HEK293 (cell line): ENCODE results near the gene AMMECR1.

ENCODE experiments used
- CTCF ChIA-PET: fragments of 350-600 bp; formaldehyde crosslinking; extraction: SDS; loops from one replicate; lab custom pipeline; 2021; ENCODE audit warnings: antibody characterized with exemption; lab: Yijun Ruan, JAX
- POLR2A ChIA-PET: fragments of 300-600 bp; formaldehyde crosslinking; extraction: SDS; loops from one replicate; lab custom pipeline; 2020; ENCODE audit warnings: antibody characterized with exemption, inconsistent platforms; lab: Yijun Ruan, JAX
- H3K27ac ChIP-seq: fragments of 200-500 bp; sonication (Bioruptor generic); 2 replicates; pipeline ENCODE4 v1.5.1; 2014; ENCODE audit warnings: low read depth, low read length, control low read depth, inconsistent platforms; ENCODE audit errors: extremely low read depth
- H3K36me3 ChIP-seq, 2 experiments: fragments of 200-500 bp in 1 of 2; sonication (Bioruptor generic) in 1 of 2; 1 replicate in 1 of 2; 2 replicates in 1 of 2; pipeline ENCODE4 v1.5.1; 2014 to 2017; ENCODE audit warnings: inconsistent platforms in 2 of 2, low read length in 2 of 2; ENCODE audit not compliant: control insufficient read depth in 2 of 2, insufficient read depth in 1 of 2
- H3K4me1 ChIP-seq: fragments of 200-500 bp; sonication (Bioruptor generic); 2 replicates; pipeline ENCODE4 v1.5.1; 2014; ENCODE audit warnings: mild to moderate bottlenecking, low read length, inconsistent platforms; ENCODE audit not compliant: control insufficient read depth, insufficient read depth
- H3K4me3 ChIP-seq: 2 replicates; pipeline ENCODE4 v1.5.1; 2011; ENCODE audit warnings: low read depth, mild to moderate bottlenecking, control low read depth, low read length, moderate library complexity
- H3K9me3 ChIP-seq: fragments of 200-500 bp; sonication (Bioruptor generic); 2 replicates; pipeline ENCODE4 v1.5.1; 2014; ENCODE audit warnings: low read depth, low read length, inconsistent platforms; ENCODE audit not compliant: control insufficient read depth, insufficient read depth
- ATF2 ChIP-seq: fragments of 450-650 bp; formaldehyde crosslinking; IDR thresholded peaks from 2 replicates; pipeline ENCODE4 v1.5.1; 2016; ENCODE audit warnings: missing biosample characterization, missing genetic modification characterization, low read depth
- ELK4 ChIP-seq: IDR thresholded peaks from 2 replicates; pipeline ENCODE4 v1.6.1; 2011; ENCODE audit warnings: mild to moderate bottlenecking, low read depth, low read length, borderline replicate concordance
- PRDM1 ChIP-seq: fragments of 450-650 bp; formaldehyde crosslinking; IDR thresholded peaks from 2 replicates; pipeline ENCODE4; 2016; ENCODE audit warnings: missing biosample characterization, missing genetic modification characterization
- TSHZ1 ChIP-seq: fragments of 450-650 bp; formaldehyde crosslinking; IDR thresholded peaks from 2 replicates; pipeline ENCODE4 v1.5.1; 2016; ENCODE audit warnings: missing biosample characterization, missing genetic modification characterization, borderline replicate concordance
- ZNF169 ChIP-seq: fragments of 450-650 bp; formaldehyde crosslinking; IDR thresholded peaks from 2 replicates; pipeline ENCODE4 v1.5.1; 2016; ENCODE audit warnings: missing biosample characterization, missing genetic modification characterization
- ZNF184 ChIP-seq: fragments of 450-650 bp; IDR thresholded peaks from 2 replicates; pipeline ENCODE4 v1.5.1; 2018; ENCODE audit warnings: missing biosample characterization, mild to moderate bottlenecking, missing genetic modification characterization
- ZNF24 ChIP-seq: fragments of 450-650 bp; formaldehyde crosslinking; IDR thresholded peaks from 2 replicates; pipeline ENCODE4 v1.5.1; 2016; ENCODE audit warnings: missing biosample characterization, missing genetic modification characterization
- ZNF843 ChIP-seq: fragments of 450-650 bp; formaldehyde crosslinking; IDR thresholded peaks from 2 replicates; pipeline ENCODE4 v1.5.1; 2016; ENCODE audit warnings: missing biosample characterization, missing genetic modification characterization
- TF ChIP-seq, protein P1 (sequence below): fragments of 450-650 bp; formaldehyde crosslinking; IDR thresholded peaks from 2 replicates; pipeline ENCODE4 v1.5.1; 2016; ENCODE audit warnings: missing biosample characterization, missing genetic modification characterization
- TF ChIP-seq, protein P2 (sequence below): fragments of 450-650 bp; formaldehyde crosslinking; IDR thresholded peaks from 2 replicates; pipeline ENCODE4 v1.5.1; 2016; ENCODE audit warnings: missing biosample characterization, missing genetic modification characterization

The AMMECR1 gene

DNA sequence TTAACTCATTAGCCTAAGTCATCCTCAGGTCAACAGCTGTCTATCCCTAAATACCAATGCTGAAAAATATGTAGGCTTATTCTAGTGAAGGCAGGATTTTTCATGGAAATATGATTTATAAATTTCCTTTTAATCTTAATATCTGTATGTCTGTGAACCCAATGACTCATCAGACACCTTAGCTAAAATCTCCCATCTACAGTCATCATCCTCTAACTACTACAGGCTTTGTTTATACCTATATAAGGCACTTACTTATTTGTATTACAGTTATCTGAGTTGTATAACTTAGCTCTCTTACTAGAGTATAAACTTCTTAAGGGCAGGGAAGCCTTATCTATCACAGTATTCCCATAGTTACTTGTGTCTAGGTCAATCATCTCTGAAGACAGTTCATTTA is 24.2 kb downstream of the AMMECR1 start:
- TF ChIP-seq ZNF843 (tag by site-specific recombination) (no peak), PRDM1 (tag by site-specific recombination) (no peak)
- ChIA-PET POLR2A (no interaction called here), CTCF (interaction anchor here (1.5 kb wide), 1 partner anchor 133 kb away, joined by 3 read pairs; no protein-coding TSS in a partner anchor)
- Histone ChIP-seq H3K27ac (no peak overlapping the region), H3K4me3 (no peak overlapping the region), H3K36me3 (no peaks in the 10 kb centered on the region; a peak in 1 of 3 replicates), H3K9me3 (no peaks in the 10 kb centered on the region), H3K4me1 (no peaks in the 10 kb centered on the region)

GRCh38 chrX:110287605-110288004 is 30.3 kb downstream of the AMMECR1 start:
- CTCF ChIA-PET, result interaction anchor here (0.9 kb wide), 1 partner anchor 33 kb away, joined by 3 read pairs; no protein-coding TSS in a partner anchor
- TF ChIP-seq ZNF169 (tag by site-specific recombination) (no peak), TSHZ1 (tag by site-specific recombination) (no peak), ZNF24 (tag by site-specific recombination) (no peak), ATF2 (tag by site-specific recombination) (no peak), ELK4 (no peak)
- TF ChIP-seq, protein P1, sequence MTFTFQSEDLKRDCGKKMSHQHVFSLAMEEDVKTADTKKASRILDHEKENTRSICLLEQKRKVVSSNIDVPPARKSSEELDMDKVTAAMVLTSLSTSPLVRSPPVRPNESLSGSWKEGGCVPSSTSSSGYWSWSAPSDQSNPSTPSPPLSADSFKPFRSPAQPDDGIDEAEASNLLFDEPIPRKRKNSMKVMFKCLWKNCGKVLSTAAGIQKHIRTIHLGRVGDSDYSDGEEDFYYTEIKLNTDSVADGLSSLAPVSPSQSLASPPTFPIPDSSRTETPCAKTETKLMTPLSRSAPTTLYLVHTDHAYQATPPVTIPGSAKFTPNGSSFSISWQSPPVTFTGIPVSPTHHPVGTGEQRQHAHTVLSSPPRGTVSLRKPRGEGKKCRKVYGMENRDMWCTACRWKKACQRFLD (tag by site-specific recombination), result no peak
- POLR2A ChIA-PET, result no interaction called here
- no peak overlapping the region for H3K4me3 ChIP-seq
- H3K36me3 ChIP-seq, result no peaks in the 10 kb centered on the region; a peak in 1 of 3 replicates
- H3K4me1 ChIP-seq, result no peaks in the 10 kb centered on the region
- no peak overlapping the region for H3K27ac ChIP-seq
- H3K9me3 ChIP-seq, result no peaks in the 10 kb centered on the region

- Histone ChIP-seq H3K27ac (no peak overlapping the region), H3K4me3 (no peak overlapping the region), H3K4me1 (no peaks in the 10 kb centered on the region), H3K9me3 (no peaks in the 10 kb centered on the region)
- CTCF ChIA-PET, result no interaction called here
- TF ChIP-seq ZNF184 (tag by site-specific recombination), result peak; percentile 44; the same call in 1 of the 2 replicates
- TF ChIP-seq, protein P2, sequence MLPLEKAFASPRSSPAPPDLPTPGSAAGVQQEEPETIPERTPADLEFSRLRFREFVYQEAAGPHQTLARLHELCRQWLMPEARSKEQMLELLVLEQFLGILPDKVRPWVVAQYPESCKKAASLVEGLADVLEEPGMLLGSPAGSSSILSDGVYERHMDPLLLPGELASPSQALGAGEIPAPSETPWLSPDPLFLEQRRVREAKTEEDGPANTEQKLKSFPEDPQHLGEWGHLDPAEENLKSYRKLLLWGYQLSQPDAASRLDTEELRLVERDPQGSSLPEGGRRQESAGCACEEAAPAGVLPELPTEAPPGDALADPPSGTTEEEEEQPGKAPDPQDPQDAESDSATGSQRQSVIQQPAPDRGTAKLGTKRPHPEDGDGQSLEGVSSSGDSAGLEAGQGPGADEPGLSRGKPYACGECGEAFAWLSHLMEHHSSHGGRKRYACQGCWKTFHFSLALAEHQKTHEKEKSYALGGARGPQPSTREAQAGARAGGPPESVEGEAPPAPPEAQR (tag by site-specific recombination), result no peak
- TF ChIP-seq, all 188 proteins: peak for 1
- POLR2A ChIA-PET, result no interaction called here
- no peaks in the 10 kb centered on the region; a peak in 1 of 3 replicates for H3K36me3 ChIP-seq
Observed at GRCh38 chrX:110286106-110286505, 31.8 kb downstream of the AMMECR1 start.
